T follicular helper cell (primary cell): ENCODE data around the gene DNAJC16.
A peak's percentile ranks its signal among the peaks of the same experiment; 100 is the strongest.
"Not testable (repeated sequence)": the region's sequence is repeated elsewhere in the genome, so short reads cannot be mapped to it uniquely, and the experiment has no call there.

ENCODE experiments used
- DNase-seq: peaks from one replicate; pipeline ENCODE4 v3.0.0-alpha.2; 2020; ENCODE audit warnings: low read depth

The DNAJC16 gene

DNA sequence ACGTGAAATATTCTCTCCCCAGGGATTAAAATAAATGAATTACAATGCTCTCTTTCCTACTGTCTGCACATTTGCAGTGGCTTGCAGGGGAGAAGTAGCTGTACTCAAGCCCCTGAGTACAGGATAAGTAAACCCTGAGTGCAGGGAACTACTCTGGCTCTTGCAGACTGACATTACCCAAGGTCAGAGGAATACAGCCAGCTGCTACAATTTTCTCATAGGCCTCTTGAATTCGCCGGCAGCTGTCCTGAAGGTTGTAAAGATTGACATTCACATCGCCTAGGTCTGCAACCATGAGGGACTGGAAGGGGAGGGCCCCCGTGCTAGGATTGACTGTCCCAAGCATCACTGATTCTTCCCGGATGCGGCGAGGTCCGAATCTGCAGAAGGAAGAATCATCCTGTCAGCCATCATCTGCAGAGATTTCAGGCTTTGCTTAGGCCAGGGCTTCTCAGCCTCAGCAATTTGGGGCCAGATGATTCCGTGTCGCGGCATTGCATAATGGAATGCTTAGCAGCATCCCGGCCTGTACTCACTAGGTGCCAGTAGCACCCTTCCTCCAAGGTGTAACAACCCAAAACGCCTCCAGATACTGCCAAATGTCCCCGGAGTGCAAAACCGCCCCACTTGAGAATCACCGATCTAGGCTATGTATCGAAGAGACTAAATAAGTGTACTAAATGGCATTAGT, 56.5 kb downstream of the DNAJC16 start:
- no peak for DNase-seq

DNA sequence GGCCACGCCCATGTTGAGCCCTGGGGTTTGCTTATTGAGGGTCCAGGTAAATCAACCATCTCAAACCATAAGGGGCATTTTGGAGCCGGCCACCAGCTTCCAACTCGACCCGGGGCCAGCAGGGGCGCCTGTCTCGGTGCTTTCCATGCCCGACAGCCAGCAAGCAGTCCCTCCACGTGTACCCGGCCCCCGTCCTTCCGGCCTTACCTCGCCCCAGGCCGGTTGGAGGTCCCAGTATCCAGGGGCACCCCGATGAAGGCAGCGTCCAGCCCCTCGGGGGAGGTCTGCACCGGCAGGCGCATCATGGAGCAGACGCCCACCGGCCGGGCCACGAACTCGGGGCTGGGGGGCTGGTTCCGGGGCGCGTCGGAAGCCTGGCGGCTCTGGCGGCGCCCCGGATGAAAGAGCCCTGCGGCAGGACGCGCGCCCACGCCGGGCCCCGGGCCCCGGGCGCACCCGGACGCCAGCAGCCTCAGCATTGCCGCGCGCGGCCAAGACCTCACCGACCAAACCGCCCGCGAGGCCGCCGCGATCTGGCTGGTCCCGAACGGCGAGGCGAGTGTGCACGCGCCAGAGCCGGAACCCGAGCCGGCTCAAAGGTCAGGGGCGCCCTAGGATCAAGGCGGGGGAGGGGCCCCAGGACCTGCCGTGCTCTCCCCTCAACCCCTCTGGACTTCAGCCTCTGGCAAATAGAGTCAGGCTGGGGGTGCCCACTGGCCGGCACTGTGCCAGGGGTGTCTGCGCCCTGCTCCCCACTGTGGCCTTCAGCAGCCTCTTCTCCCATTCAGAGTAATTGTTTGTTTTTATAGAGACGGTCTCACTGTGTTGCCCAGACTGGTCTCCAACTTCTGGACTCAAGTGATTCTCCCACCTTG, 58.1 kb downstream of the DNAJC16 start, which contains the start of gene AGMAT:
TSS of gene AGMAT (minus strand) at position 563 of the 875 bp plus-strand sequence. CDS start at position 479, 84 bp downstream.
- DNase-seq: no peak

DNA sequence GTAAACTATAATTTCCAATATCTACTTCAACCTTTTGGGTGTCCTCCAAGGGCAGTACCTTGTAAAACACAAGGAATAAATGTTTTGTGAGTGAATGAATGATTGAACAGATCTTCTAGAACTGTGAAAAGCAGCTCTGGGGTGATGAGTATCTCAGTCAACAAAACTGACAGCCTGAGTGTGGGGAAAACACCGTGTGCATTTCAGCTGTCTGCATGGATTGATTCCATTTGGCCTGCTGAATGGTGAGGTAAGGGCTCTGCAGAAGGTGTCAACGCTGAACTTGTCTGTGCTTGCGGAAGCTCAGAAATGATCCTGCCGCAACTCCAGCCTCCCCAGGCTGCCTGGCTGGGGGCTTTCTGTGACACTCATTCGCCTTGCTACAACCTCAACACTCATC, 65.6 kb downstream of the DNAJC16 start:
- DNase-seq: no peak

DNA sequence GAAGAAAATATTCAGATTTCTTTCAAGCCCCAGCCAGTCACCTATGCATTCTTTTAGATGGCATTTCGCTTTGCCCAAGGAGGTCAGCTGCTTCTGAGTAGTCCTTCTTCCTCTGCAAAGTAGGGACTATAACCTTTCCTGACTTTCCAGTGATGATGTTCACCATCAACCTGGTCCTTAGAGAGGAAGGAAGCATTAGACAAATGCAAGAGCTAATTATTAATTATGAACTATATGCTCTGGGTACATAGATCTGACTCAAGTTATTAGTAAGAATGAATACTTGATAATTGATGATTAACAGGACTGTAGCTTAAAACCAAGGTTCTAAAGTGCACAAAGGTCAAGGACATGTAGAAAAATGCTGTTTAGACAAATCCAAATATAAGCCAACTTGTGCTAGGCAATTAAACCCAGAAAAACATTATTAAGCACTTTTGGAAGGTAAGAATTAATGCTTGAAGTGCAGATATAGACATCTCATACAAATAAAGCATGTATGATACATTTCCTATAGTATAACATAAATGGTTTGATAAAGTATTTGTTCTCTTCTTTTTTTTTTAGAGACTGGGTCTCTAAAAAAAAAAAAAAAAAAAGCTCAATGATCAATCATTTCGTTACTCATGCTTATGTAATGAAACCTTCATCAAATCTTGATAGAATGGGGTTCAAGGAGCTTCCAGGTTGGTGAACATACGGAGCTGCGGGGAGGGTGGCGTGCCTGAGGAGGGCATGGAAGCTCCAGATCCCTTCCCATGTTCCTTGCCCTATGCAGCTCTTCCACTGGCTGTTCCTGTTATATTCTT, 69.4 kb downstream of the DNAJC16 start:
- no peak for DNase-seq

DNA sequence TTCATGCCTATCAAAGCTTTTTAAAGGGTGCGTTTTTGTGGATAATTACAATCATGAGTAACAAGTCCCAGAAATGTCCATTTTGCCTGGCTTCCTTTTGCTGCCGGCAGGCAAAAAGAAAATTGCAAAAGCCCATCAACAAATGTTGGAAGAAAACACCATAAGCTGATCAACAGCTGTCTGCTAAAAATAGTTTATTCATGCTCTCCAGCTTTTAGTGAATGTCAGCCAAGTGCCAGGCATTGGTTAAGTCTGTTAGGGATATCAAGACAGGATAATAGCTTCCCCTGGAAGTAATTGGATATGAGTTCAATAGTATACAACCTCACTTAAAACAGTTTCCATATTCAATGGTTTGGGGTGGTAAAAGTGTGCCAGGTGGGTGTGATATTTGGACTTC, 71.8 kb downstream of the DNAJC16 start:
- DNase-seq: no peak

DNA sequence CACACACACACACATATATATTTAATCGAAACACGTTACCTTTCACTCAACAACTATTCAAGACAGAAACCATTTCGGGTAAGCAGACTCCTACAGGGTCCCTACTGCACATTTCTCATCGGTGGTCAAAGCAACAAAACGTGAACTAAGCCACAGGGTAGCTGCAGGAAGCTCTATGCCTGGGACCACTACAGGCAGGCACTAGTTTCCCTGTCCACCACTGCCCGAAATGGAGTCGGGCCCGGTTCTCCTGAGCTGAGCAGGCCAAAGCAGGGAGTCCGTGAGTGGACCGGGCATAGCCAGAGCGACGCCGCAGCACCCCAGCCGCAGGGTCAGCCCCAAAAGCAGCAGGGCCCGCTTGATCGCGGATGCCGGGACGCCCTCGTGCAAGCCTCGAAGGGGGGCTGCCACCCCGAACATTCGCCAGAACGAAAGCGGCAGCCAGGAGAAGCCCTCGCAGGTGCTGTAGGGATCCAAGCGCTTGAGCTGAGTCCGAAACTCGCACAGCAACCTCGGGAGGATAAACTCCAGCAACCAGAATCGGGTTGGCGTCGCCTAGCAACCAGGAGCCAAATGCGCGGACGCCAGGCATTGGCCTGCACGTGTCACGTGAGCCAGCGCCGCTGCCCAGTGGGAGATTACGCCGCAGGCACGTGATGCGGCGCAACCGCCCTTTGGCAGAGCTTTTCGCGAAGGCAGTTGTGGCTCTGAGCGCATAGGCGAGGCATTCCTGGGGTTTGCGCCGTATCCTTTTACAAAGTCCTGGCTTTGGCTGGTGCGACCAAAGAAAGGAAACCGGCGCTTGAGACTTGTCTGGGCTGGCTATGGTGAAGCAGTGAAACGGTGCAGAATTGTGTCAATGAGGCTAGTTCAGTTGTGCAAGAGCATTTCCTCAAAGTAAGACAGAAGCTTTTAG, 76.7 kb downstream of the DNAJC16 start:
- DNase-seq: peak; percentile 89

DNA sequence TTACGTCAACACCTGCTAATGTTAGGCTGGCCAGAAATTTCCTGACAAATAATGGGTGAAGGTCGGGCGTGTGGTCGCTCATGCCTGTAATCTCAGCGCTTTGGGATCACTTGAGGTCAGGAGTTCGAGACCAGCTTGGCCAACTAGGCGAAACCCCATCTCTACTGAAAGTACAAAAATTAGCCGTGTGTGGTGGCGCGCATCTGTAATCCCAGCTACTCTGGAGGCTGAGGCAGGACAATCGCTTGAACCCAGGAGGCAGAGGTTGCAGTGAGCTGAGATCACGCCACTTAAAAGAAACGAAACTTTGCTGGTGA, 77.3 kb downstream of the DNAJC16 start:
- DNase-seq: not testable (repeated sequence)

DNA sequence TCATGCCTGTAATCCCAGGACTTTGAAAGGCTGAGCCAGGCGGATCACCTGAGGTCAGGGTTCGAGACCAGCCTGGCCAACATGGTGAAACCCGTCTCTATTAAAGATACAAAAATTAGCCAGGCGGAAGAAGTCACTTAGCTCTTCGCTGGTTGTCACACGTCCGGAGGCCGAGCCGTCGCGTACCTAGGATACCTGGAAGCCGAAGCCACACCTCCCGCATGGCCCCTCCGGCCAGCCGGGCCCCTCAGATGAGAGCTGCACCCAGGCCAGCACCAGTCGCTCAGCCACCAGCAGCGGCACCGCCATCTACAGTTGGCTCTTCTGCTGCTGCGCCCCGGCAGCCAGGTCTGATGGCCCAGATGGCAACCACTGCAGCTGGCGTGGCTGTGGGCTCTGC, 77.8 kb downstream of the DNAJC16 start:
- DNase-seq: not testable (repeated sequence)

DNA sequence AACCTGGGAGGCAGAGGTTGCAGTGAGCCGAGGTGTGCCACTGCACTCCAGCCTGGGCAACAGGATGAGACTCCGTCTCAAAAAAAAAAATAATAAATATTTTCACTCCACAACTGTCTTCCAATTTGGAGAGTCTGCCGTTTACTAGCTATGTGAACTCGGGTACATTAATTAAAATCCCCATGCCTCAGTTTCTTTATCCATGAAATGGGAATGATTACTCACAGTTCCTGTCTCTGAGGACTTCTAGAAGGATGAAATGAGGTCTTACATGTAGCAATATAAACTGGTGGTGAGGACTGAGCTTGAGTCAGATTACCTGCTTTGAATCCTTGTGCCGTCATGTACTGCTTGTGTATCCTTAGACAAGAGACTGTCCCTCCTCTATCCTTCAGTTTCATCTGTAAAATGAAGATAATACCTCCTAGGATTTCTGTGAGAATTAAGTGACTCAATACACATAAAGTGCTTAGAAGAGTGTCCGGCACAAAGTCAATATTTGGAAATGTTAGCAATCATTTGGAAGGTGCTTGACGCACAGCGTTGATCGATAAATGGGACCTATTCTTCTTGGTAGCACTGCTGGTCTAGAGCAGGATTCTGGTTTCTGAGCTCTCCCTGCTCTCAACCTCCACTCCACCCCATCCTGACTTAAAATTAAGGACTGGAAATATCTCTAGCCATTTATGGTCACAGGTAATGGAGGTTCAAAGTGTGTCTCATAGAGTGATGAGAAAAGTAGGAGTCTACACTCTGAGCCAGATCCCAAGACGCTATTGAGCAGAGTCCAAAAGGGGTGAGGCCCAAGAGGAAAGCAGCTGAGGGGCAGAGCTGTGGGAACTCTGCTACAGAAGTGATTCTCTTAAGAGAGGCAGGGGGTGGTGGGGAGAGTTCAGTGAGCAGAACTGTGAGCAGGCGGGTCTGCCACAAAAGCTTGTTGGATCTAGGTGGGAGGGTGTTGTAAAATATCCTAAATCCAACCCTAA, 79.0 kb downstream of the DNAJC16 start:
- no peak for DNase-seq

DNA sequence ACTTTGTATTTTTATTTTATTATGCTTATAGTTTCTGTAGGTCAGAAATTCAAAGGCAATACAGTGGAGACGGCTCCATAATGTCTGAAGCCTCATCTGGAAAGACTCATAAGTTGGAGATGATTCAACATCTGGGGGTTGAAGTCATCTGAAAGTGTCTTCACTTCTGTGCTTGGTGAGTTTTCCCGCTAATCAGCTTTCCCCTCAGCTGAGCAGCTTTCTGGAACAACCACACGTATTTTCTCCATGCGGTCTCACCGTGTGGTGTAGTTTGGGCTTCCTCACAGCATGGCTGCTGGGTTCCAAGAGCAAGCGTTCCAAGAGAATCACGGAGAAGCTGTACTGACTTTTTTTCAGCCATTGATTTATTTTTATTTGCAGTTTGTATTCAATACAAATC, 83.0 kb downstream of the DNAJC16 start:
- DNase-seq: no peak

DNA sequence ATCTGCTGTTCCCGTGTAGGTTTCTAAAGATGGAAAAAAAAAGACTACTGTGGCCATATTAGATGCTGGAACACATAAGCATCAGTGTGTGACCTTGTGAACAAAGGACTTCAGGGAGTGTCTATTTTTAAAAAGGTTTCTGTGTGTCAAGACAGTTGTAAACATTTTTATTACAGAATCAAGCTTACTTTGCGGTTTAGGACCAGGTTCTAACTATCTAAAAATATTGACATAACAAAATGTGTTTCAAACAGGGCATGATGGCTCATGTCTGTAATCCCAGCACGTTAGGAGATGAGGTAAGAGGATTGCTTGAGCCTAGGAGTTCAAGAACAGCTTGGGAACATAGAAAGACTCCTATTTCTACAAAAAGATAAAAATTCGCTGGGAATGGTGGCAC, 83.5 kb downstream of the DNAJC16 start:
- no peak for DNase-seq

DNA sequence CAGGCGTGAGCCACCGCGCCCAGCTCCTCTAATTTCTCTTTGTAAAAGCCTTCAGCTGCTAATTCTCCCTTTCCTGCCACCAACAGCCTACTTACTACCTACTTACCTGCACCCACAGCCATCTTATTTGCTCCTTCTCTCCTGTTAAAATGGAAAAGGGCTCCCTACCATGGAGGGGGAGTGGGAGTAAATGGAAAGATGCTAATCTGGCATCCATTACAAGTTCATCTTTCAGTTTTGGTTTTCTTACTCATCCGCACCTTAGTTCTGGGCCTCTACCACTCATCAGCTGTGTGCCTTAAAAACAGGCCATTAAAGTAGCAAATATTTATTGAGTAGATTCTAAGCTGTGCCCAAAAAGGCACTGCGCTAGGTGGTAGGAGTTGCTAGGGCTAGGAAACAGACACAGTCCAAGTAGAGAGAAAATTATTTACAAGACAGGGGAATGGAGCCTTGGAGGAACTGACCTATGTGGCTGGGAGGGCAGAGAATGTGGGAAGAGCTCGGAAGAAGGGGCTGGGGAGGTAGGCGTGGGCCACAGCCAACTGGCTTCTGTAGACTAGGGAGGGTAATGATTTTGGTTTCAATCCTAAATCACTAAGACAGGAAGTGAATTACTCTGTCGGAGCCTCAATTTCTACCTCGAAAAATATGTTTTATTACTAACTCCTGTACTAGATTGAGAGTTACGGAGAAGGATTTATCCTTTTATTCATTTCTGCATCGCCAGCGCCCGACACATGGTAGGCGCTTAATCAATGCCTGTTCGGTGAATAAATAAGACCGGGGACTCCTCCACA, 89.9 kb downstream of the DNAJC16 start:
- no peak for DNase-seq

DNA sequence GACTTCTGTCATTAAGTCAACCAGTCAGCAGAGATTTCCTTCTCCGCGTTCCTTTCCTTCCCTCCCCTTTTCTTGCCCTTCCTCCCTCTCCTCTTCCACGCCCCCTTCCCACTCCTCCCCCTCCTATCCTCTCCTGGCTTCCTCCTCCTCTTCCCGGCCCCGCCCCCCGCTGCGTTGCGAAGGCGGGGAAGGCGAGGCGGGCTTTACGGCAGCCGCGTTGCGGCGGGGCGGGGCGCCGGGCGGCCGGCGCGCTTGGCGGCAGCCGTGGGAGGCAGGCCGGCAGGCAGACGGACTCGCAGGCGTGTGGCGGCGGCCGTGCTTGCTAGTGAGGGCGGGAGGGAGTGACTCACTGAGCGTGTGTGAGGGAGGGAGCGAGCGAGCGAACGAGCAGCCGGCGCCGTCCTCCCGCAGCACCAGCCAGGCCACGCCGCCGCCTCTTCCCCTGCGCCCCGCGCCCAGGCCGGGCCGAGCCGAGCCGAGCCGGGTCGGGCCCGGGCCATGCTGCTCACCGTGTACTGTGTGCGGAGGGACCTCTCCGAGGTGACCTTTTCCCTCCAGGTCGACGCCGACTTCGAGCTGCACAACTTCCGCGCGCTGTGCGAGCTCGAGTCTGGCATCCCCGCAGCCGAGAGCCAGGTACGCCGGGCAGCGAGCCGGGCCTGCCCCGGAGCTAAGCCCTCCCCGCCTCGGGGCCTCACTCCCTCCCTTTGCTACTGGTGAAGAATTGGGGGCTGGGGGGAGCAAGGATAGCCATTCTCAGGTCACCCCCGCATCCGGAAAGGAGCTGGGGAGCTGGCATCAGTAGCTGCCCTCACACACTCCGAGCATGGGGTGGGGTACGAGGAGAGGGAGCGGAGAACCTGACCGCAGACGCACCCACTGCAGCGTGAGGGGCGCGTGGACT, 90.8 kb downstream of the DNAJC16 start, which contains the start of gene DDI2:
TSS of gene DDI2 (plus strand) at position 286 of the 904 bp plus-strand sequence. CDS start at position 499, 213 bp downstream.
- DNase-seq: peak; percentile 92

DNA sequence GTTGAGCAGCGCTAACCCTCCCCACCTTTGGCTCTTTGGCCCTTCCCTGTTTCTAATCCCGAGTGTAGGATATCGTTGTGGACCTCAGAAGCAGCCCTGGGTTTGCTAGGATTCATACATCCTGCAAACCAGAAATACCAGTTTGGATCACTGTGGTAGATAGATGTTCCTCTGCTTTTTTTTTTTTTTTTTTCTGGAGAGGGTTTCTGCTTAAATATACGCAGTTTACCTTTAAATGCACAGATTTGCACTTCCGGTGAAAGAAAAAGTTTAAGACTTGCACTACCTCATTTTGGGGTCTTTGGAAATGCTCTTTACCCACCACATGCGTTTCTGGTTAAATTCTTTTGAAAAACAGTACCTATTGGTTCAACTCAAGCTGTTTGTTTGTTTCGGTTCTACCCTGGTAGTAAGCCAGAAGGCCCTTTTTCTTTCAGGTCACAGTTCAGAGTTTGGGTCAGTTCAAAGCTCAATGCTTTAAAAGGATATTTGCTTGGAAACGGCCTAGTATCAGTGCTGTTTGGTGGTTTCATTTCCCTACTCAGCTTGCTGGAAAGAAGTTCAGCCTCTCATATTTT, 91.5 kb downstream of the DNAJC16 start:
- no peak for DNase-seq

DNA sequence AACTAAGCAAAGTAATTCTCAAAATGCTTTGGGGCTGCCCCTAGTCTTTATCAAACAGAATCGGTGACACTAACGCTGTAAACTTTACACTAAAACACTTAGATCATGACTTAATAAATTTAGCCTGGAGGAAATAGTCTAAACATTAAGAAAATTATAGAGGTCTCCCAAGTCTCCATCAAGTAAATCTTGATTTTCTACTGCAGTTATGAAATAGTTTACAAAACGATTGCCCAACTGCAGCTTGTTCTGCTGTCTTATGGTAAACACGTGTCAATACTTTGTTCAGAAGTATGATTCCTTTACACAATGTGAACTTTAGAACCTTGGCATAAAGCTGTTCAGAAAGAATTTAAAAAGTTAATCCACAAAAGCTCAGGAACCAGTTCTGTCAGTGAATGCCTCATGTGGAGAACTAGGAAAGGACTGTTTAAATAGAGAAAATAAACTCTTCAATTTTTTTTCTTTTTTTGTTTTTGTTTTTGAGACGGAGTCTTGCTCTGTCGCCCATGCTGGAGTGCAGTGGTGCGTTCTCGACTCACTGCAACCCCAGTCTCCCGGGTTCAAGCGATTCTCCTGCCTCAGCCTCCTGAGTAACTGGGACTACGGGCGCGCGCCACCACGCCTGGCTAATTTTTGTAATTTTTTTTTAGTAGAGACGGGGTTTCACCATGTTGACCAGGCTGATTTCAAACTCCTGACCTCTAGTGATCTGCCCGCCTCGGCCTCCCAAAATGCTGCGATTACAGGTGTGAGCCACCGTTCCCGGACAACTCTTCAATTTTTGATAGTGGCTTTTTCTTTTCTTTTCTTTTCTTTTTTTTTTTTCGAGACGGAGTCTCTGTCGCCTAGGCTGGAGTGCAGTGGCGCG, 92.2 kb downstream of the DNAJC16 start:
- no peak for DNase-seq

DNA sequence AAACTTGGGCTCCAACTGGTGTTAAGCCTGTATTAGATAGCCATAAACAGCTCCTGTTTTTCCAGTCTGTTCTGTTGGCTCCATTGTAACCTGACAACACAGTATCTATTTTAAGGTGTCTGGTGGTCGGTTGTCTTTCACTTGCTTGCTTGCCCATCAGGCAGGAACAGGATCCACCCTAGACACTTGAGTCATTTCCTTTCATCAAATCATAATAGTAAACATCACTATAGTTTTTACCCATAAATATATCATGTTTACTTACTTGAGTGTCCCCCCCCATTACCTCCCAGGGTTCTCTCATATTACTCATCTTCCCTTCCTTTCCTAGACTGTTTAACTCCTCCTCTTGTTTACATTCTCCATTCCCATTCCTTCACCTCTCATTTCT, 93.5 kb downstream of the DNAJC16 start:
- DNase-seq: no peak
